HG02610 (cell line): ENCODE measurements around the gene ARHGAP15.

Source experiments
- ATAC-seq: cut with Tn5 transposase; IDR thresholded peaks from one replicate; pipeline ENCODE4 v1.9.1; 2021; ENCODE audit warnings: mild to moderate bottlenecking, moderate library complexity; ENCODE audit not compliant: unreplicated experiment

Gene ARHGAP15

DNA sequence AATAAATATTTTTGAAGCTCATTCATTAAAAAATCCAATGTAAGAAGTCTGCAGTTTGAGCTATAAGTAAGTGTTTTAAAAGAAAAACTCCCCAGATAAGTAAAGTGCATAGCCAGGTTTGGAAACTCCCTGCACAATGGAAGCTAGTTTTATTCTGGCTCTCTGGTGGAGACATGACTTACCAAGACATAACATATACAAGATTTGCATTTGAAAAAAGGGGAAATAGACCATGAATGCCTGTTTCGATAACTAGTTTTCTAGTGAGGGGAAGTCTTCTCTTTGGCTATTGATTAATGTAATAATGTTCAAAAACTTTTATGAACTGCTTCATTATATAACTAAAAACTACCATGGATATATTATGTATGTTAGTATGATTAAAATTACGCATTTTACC lies 435.2 kb downstream of the ARHGAP15 start:
- ATAC-seq: no peak

DNA sequence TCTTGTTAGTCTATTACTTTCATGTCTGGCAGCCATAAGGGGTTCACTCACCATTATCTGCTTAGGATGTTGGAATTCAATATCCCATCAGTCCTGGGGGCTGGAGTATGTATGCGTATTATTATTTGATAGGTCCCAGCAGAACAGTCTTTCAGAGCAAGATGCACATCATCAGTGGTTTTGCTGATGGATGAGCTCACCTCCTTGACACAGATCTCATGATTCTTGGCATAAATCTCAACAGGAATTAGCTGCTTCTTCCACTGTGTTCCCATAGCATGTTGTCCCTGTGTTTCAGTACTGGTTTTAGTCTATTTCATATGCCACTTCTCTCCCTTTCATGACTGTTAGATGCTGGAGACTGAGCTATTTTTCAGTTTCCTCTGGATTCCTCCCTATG lies 442.5 kb downstream of the ARHGAP15 start:
- no peak for ATAC-seq

GRCh38 chr2:143572421-143572820 lies 443.2 kb downstream of the ARHGAP15 start:
- ATAC-seq: no peak

DNA sequence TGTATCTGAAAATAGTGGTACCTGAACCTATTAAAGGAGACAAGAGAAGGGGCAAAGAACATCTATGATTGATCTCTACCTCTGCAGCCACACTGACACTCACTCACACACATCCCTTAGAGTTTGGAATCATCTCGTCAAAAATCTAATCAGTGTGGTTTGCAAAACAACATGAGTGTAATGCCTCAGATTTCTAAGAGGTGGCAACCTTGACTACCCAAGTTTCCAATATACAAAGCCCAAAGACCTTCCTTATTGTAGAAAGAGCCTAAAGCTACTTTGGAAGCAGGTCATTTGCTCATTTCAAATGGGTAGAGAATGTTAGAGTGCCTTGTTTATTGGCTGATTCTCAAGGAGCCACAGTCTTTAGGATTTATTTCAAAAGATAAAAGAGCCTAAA lies 444.9 kb downstream of the ARHGAP15 start:
- ATAC-seq: no peak

DNA sequence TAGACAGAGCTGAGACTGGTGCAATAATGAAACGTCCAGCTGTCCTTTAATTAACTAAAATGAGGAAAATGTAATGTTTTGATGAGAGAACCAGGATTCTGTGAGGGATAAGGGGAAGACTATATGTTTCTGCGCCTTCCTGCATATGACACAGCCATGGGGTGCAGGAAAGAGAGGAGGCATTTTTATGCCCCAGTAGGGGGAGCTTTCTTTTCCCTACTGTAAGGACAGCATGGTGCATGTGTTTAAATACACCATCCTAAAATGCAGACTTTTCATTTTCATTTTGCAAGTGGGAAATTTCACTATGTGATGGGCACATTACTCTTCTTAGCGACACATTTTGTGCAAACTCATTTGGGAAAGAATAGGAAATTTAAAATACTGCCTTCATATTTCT lies 446.1 kb downstream of the ARHGAP15 start:
- ATAC-seq: no peak

GRCh38 chr2:143577489-143577888 lies 448.3 kb downstream of the ARHGAP15 start:
- no peak for ATAC-seq

- no peak for ATAC-seq
These were observed 450.2 kb downstream of the ARHGAP15 start for GRCh38 chr2:143579456-143579855.

DNA sequence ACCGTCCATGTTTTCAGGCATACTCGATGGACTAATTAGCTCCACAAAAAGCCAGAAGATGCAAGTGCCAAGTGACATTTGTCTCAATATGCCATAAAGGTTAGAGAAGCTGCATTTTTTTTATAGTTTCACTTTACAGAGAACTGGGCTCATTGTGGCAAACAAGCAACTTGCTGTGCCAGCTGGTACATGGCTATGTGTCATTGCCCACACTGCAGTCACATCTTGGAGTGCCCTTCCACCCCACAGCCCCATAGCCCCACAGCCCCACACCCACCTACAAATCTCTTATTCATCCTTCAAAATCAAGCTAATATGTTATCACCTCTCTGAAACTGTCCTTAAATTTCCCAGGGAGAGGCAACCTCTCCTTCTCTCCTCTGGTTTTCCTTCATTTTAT lies 451.9 kb downstream of the ARHGAP15 start:
- no peak for ATAC-seq

DNA sequence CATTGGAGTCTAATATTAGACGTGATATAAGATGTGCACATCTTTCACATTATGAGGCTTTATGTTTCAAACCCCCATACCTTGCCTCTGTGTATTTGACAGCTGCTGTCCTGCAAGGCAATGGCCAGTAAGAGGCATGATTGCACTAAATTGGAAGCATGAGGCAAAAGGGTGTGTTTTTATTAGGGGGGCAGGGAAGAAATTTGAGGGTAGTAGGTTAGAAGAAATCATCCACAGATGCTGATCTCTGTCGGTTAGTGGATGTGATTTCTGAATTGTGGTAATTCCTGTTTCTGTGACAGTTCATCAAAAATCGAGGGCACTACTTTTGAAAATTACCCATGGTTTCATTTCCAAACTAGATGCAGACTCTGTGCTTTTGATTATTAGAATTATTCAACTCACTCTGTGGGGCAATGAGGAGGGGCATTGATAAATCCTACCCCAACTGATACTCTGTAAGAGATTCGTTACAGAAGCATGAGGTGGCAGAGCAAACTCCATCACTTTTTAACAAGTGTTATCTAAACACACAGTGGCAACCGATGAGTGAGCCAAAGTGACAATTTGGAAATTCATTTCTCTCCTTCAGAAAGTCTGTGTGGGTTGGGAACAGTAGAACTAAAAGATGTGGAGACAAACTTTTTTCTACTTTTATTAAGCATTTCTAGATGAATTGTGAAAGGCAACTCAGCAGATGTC lies 453.0 kb downstream of the ARHGAP15 start:
- ATAC-seq: no peak

DNA sequence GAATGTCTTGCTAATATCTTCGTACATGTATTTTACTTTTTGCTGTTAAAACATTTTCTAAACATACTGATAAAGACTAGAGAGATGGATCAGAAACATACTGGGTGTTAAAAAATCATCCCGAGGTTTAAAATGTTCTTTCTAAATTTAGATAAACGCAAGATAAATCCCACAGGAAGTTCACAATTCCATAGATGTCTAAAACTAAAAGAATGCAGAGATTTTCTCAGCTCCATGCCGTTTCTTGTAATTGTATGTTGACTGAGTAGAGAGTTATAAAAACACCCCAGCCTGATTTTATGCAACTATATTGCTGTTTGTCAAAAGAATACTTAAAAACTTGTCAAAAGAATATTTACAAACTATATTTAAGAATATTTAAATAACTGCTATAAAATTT lies 455.7 kb downstream of the ARHGAP15 start:
- ATAC-seq: no peak

DNA sequence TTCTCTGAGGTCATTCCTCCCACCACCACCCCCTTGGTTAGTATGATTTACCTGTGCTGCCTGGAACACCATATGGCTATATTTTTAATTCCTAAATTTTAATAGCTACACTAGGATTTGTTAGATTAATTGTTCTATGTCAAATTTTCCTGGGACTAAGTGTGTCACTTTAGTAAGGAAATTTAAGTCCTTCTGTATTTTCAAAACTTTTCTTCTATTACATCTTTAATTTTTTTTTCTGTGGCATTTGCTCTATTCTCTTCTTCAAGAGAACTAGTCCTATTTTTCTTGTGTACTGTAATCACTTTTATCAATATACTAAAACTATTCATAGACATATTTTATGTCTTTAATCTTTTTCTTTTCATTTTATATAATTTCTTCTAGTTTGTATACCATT lies 456.9 kb downstream of the ARHGAP15 start:
- no peak for ATAC-seq

GRCh38 chr2:143588746-143589145 lies 459.5 kb downstream of the ARHGAP15 start:
- no peak for ATAC-seq

GRCh38 chr2:143594161-143594560 lies 464.9 kb downstream of the ARHGAP15 start:
- ATAC-seq: no peak

GRCh38 chr2:143594745-143595144 lies 465.5 kb downstream of the ARHGAP15 start:
- ATAC-seq: no peak

DNA sequence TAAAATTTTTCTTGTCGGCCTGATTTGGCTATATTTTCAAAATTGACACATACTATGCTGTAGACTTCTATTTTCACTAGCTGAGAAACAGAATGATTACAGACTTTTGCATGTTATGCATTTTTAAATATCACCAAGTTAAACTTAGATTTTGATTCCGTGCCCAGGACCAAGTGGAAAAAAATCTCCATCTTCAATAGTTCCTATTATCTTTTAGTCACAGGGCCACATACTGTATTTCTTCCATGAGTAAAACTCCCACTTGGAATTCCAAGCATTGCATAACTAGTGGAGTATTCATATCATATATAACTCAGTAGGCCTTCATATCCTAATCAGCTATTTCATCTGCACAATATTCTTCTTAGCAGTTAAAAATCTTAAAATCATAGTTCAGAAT lies 470.9 kb downstream of the ARHGAP15 start:
- no peak for ATAC-seq

- no peak for ATAC-seq
These were observed 472.6 kb downstream of the ARHGAP15 start for GRCh38 chr2:143601828-143602227.

GRCh38 chr2:143603035-143603655 lies 473.9 kb downstream of the ARHGAP15 start:
- no peak for ATAC-seq

- ATAC-seq: no peak
These were observed 474.8 kb downstream of the ARHGAP15 start for GRCh38 chr2:143603846-143604565.

GRCh38 chr2:143604566-143604959 lies 475.3 kb downstream of the ARHGAP15 start:
- ATAC-seq: no peak

- ATAC-seq: no peak
These were observed 478.2 kb downstream of the ARHGAP15 start for GRCh38 chr2:143607231-143608062.

DNA sequence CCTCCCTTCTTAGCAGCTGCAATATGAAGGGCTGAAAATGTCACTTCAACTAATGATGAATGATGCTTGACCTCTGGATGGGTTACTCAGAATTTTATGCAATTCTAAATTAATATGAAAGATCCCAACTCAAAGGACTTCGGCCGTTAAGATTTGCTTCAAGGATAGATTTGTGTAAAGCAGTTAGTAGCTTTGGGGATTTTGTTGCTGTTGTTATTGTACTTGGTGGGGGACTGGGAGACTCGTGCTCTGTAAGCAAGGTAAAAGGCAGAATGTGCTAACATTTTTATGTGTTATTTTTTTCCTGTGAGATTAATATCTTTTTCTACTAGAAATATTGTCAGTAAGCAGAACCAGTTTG lies 478.8 kb downstream of the ARHGAP15 start:
- ATAC-seq: no peak
